Right lobe of liver (tissue), 6 donors: ENCODE results near the gene CAMK2N1. TPM values are rescaled to one million over a fixed set of nuclear protein-coding genes. Genes with fewer than 3 reads are reported as not detected.
"Not testable (repeated sequence)": the region's sequence is repeated elsewhere in the genome, so short reads cannot be mapped to it uniquely, and the experiment has no call there.

Experiments used
- ATAC-seq, 4 donors: fragments of 200-7000 bp; cut with Tn5 transposase; one replicate each; pipeline ENCODE4 v1.9.1; 2020; ENCODE audit warnings: mild to moderate bottlenecking in 4 of 4, moderate library complexity in 4 of 4
- DNase-seq, 3 donors: peaks; one replicate each; pipeline ENCODE4 v3.0.0-alpha.2; 2020
- H3K27ac ChIP-seq, 3 donors: fragments of 200-600 bp; one replicate each; pipeline ENCODE4 v1.8.0; 2022
- H3K27me3 ChIP-seq, 2 donors: fragments of 200-600 bp; one replicate each; pipeline ENCODE4 v1.8.0; 2022
- H3K36me3 ChIP-seq, 4 donors: fragments of 200-600 bp; sonication (generic) in 1 of 4; one replicate each; pipeline versions ENCODE4 v1.5.1 to v1.8.0; 2017 to 2022; ENCODE audit warnings: control low read depth in 1 of 4
- H3K4me1 ChIP-seq, 4 donors: fragments of 200-600 bp; sonication (generic) in 1 of 4; one replicate each; pipeline versions ENCODE4 v1.5.1 to v1.8.0; 2017 to 2022; ENCODE audit warnings: control low read depth in 1 of 4
- H3K4me3 ChIP-seq, 3 donors: fragments of 200-600 bp; one replicate each; pipeline ENCODE4 v1.8.0; 2022
- H3K9me3 ChIP-seq, 4 donors: fragments of 200-600 bp; sonication (generic) in 1 of 4; one replicate each; pipeline versions ENCODE4 v1.5.1 to v1.8.0; 2017 to 2022; ENCODE audit warnings: control low read depth in 1 of 4
- POLR2A ChIP-seq: fragments of 450-650 bp; IDR thresholded peaks from one replicate; pipeline ENCODE4 v1.6.1; 2017; ENCODE audit warnings: antibody characterized with exemption, mild to moderate bottlenecking
- WGBS: methylation state at CpG from one replicate; pipeline ENCODE4 v1.1.6; 2018; ENCODE audit warnings: low coverage, low lambda C conversion rate; ENCODE audit not compliant: insufficient coverage; ENCODE audit errors: missing lambda C conversion rate; 5-methylcytosine and 5-hydroxymethylcytosine counted together
- intact Hi-C, 2 donors: fragments of 100-400 bp; cut with DNase I; formaldehyde crosslinking; loops; one replicate each; pipeline versions ENCODE4 v1.11.2 to v1.14.1; 2022
- total RNA-seq, 6 experiments: library from RNA; depleted of rRNA in 2 of 6; stranded (reverse); fragments of >200 nt in 2 of 6; fragmentation: NEBNext Ultra II Directional in 3 of 6; extraction: Animal tissue kit (Norgen Biotek cat#: 25700) in 3 of 6; gene quantifications; one replicate each; pipeline versions ENCODE4 v1.1.0 to v1.2.4, GENCODE V29; 2016 to 2023
- TF ChIP-seq, protein P1 (sequence below), 4 donors: fragments of 200-600 bp in 3 of 4; fragments of 450-650 bp in 1 of 4; IDR thresholded peaks; one replicate each; pipeline versions ENCODE4 v1.5.1 to v1.8.0; 2016 to 2022; ENCODE audit warnings: antibody characterized with exemption in 4 of 4, mild to moderate bottlenecking in 2 of 4
- donor health status: DM: no; HTN: yes; CAD: no.
- donor health status: DM: no; HTN: no; CAD: no.
- donor health status: DM: no; HTN: no; CAD: no.
- donor health status: DM: no; HTN: yes; CAD: no.
- donor health status: DM: no; HTN: yes; CAD: no.

CAMK2N1 gene
- total RNA-seq, 6 experiments from 2014 or later: 10.4 to 30.2 (median 20.1) TPM

DNA sequence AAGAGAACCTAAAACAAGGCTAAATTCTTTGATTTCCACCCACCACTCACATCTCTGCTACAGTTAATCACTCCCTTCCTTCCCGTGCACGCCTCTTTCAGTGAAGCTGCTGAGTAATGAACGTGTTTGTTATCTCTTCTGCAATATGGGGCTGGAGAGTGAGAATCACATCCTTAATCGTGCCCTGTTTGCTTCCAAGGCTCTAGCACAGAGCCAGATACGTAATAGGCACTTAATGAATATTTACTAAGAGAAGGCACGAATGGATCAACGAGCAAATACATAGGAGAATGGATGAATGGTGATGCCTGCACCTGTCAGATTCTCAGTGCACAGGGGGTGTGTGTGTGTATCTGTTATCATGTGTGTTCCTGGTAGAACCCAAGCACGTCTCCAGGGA is 44.3 kb upstream of the CAMK2N1 start:
- no peak overlapping the region for H3K4me3 ChIP-seq
- ATAC-seq (peak in 2 of 4 donors; percentile 22 to 39), DNase-seq (no peak)
- TF ChIP-seq, protein P1, sequence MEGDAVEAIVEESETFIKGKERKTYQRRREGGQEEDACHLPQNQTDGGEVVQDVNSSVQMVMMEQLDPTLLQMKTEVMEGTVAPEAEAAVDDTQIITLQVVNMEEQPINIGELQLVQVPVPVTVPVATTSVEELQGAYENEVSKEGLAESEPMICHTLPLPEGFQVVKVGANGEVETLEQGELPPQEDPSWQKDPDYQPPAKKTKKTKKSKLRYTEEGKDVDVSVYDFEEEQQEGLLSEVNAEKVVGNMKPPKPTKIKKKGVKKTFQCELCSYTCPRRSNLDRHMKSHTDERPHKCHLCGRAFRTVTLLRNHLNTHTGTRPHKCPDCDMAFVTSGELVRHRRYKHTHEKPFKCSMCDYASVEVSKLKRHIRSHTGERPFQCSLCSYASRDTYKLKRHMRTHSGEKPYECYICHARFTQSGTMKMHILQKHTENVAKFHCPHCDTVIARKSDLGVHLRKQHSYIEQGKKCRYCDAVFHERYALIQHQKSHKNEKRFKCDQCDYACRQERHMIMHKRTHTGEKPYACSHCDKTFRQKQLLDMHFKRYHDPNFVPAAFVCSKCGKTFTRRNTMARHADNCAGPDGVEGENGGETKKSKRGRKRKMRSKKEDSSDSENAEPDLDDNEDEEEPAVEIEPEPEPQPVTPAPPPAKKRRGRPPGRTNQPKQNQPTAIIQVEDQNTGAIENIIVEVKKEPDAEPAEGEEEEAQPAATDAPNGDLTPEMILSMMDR (IDR thresholded peaks at IDR 0.05): no peak
- no peak for TF ChIP-seq POLR2A
- no peak overlapping the region for H3K27ac ChIP-seq
- H3K9me3 ChIP-seq: no peaks in the 10 kb centered on the region
- H3K27me3 ChIP-seq: no peaks in the 10 kb centered on the region
- H3K4me1 ChIP-seq: no peaks in the 10 kb centered on the region
- no peaks in the 10 kb centered on the region for H3K36me3 ChIP-seq
- WGBS: 22% methylated on average over 8 of the region's 8 CpGs
- intact Hi-C loops: no loop called here

DNA sequence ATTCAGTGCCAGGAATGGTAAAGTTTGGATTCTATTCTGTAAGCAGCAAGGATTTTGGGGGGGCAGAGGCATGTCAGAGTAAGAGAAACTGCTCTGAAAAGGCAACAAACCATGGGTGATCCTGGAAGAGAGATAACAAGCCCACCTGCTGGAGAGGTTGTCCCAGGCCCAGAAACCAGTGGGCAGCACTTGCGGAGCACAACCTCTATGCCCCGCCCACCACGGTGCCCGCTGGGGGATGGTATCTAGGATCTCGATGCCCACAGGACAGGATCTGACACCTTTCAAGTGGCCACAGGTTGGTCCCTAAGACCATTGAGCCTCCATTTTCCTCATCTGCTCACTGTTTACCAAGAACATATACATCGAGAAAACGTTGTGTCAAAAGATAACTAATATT is 42.2 kb upstream of the CAMK2N1 start:
- H3K27me3 ChIP-seq: no peaks in the 10 kb centered on the region
- no peak for ATAC-seq
- TF ChIP-seq, protein P1 (IDR thresholded peaks at IDR 0.05): no peak
- TF ChIP-seq POLR2A: no peak
- no peaks in the 10 kb centered on the region for H3K9me3 ChIP-seq
- no peaks in the 10 kb centered on the region for H3K36me3 ChIP-seq
- intact Hi-C loops: no loop called here
- no peak overlapping the region for H3K4me3 ChIP-seq
- no peak overlapping the region for H3K27ac ChIP-seq
- DNase-seq: no peak
- H3K4me1 ChIP-seq: no peaks in the 10 kb centered on the region
- WGBS: 36% methylated on average over 4 of the region's 7 CpGs

DNA sequence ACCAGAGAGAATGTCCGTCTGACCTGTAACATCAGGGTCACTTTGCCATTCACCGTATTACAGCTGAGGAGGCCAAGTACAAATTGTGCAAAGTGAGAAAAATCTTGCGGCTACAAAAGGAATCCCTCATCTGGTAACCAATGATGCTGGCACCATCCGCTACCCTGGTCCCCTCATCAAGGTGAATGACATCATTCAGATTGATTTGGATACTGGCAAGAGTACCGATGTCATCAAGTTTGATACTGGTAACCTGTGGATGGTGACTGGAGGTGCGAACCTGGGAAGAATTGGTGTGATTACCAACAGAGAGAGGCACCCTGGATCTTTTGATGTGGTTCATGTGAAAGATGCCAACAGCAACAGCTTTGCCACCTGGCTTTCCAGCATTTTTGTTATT is 40.3 kb upstream of the CAMK2N1 start:
- Histone ChIP-seq H3K27me3 (no peaks in the 10 kb centered on the region), H3K4me3 (no peak overlapping the region), H3K4me1 (no peaks in the 10 kb centered on the region), H3K9me3 (no peaks in the 10 kb centered on the region), H3K36me3 (no peaks in the 10 kb centered on the region), H3K27ac (no peak overlapping the region)
- no peak for TF ChIP-seq POLR2A
- TF ChIP-seq, protein P1 (IDR thresholded peaks at IDR 0.05): no peak
- ATAC-seq (no peak), DNase-seq (no peak)
- WGBS: 40% methylated on average over 5 of the region's 6 CpGs
- intact Hi-C loops: no loop called here

DNA sequence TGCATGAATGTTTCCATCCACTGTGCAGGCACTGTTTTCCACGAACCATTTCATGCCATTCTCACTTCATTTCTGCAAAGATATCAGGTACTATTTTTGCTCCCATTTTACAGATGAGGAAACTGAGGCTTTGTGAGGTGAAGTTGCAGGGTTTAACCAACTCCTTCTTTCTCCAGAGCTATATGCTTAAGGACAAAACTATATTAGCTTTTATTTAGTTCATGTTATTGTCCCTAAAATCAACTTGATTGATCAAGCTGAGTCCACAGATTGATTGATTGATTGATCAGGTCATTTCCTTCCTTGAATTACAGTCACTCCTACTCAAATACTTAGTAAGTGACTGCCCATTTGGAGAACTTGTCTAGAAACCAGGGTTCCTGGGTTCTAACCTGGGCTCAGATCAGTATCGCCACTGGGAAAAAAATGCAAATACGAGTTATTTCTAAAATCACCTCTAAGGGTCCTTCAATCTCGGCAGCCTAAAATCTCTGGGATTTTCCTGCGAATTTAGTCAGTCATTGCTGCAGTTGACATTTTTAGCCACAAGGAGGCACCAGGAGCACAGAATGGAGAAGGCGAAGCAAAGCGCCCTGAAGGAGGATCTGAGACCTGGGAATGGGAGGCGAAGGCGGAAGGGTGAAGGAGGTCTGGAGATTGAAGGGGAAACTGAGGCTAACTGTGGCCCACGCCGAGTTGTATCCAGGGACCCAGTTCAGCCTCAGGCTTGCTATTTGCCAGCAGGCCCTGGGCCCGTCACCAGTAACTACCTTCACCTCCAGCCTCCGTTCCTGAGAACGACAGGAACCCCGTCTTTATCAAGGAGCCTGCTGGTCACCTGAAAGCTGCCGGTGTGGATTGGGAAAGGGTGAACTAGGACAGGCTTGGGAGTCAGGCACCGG is 36.2 kb upstream of the CAMK2N1 start:
- DNase-seq (peak in 2 of 3 donors; percentile 52 to 73), ATAC-seq (peak; percentile 85 to 93 (median 90))
- H3K4me1 ChIP-seq: no peaks in the 10 kb centered on the region
- no peak overlapping the region for H3K4me3 ChIP-seq
- intact Hi-C loops: loop anchor here (5.0 kb wide), 2 partner anchors 115 to 120 kb away; no protein-coding TSS in a partner anchor
- H3K9me3 ChIP-seq: no peaks in the 10 kb centered on the region
- 17% methylated on average over 17 of the region's 17 CpGs for WGBS
- H3K27me3 ChIP-seq: no peaks in the 10 kb centered on the region
- TF ChIP-seq POLR2A: no peak
- TF ChIP-seq, protein P1 (IDR thresholded peaks at IDR 0.05): peak; percentile 82 to 90 (median 86)
- H3K36me3 ChIP-seq: no peaks in the 10 kb centered on the region
- no peak overlapping the region for H3K27ac ChIP-seq

DNA sequence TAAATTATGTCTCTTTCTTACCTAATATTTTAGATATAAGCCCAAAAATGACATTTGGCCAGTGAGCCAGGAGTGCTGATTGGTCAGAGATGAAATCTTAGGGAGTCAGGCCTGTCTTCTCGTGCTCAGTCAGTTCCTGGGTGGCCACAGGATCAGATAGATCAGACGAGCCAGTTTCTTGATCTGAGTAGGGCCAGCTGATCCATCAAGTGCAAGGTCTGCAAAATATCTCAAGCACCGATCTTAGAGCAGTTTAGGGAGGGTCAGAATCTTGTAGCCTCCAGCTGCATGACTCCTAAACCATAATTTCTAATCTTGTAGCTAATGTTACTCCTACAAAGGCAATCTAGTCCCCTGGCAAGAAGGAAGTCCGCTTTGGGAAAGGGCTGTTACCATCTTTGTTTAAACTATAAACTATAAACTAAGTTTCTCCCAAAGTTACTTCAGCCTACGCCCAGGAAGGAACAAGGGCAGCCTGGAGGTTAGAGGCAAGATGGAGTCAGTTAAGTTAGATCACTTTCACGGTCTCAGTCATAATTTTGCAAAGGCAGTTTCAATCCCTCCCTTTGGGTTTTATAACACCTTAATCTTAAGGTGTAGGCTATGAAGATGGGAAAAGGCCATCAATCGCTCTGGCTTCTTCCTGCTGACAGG is 33.7 kb upstream of the CAMK2N1 start:
- ATAC-seq, H3K27ac ChIP-seq, H3K27me3 ChIP-seq, H3K9me3 ChIP-seq, H3K4me3 ChIP-seq, H3K36me3 ChIP-seq, DNase-seq, H3K4me1 ChIP-seq: not testable (repeated sequence)
- WGBS: 35% methylated on average over 7 of the region's 7 CpGs
- intact Hi-C loops: loop anchor here (5.0 kb wide), 2 partner anchors 118 to 123 kb away; no protein-coding TSS in a partner anchor
